HepG2 (cell line): Measurements from ENCODE around the gene CR1L. TPM values are rescaled to one million over a fixed set of nuclear protein-coding genes. Genes with fewer than 3 reads are reported as not detected.

ENCODE experiments used
- ATAC-seq: fragments of 200-7000 bp; cut with Tn5 transposase; 3 replicates; pipeline ENCODE4 v1.9.1; 2020; ENCODE audit warnings: mild to moderate bottlenecking, moderate library complexity
- BruUV-seq: library from RNA; stranded (reverse); fragments of 400-500 nt; replicated peaks from 2 replicates; lab custom pipeline; 2021; lab: Mats Ljungman, UMichigan
- CTCF ChIA-PET: fragments of 300-600 bp; formaldehyde crosslinking; extraction: SDS; loops from one replicate; lab custom pipeline; 2021; ENCODE audit warnings: low total read pairs, inconsistent platforms, low intra/inter-chr PET ratio; lab: Yijun Ruan, JAX
- POLR2A ChIA-PET: fragments of 350-600 bp; sonication (Branson Sonifier 250); formaldehyde crosslinking; loops from one replicate; lab custom pipeline; 2020; ENCODE audit warnings: antibody characterized with exemption, inconsistent platforms; lab: Yijun Ruan, JAX
- DNase-seq: peaks from one replicate; pipeline ENCODE4 v3.0.0-alpha.2; 2015; ENCODE audit warnings: low spot score
- FAIRE-seq: peaks from 3 replicates; lab custom pipeline; 2011; peaks lifted over from hg19 to GRCh38; lab: Jason Lieb, UNC
- H2AFZ ChIP-seq: one replicate; pipeline ENCODE4 v1.6.1; 2011; ENCODE audit warnings: low read length, inconsistent platforms
- H3K27ac ChIP-seq: fragments of 300-600 bp; 3 replicates; pipeline ENCODE4 v1.8.0; 2011; ENCODE audit warnings: mixed run types, mild to moderate bottlenecking, mixed read lengths, low read length, inconsistent platforms; ENCODE audit not compliant: insufficient read depth; ENCODE audit errors: extremely low read length
- H3K27me3 ChIP-seq, 2 experiments: fragments of 200-600 bp in 1 of 2; 2 replicates in 1 of 2; 3 replicates in 1 of 2; pipeline versions ENCODE4 v1.6.0 to v1.8.0; 2011; ENCODE audit warnings: low read length in 2 of 2, mild to moderate bottlenecking in 2 of 2, moderate library complexity in 2 of 2, inconsistent platforms in 1 of 2; ENCODE audit not compliant: insufficient read depth in 2 of 2, control insufficient read depth in 1 of 2
- H3K36me3 ChIP-seq, 2 experiments: fragments of 200-600 bp in 1 of 2; replicated peaks in 1 of 2; 2 replicates in 1 of 2; 3 replicates in 1 of 2; pipeline versions ENCODE4 v1.5.1 to v1.8.0; 2011; ENCODE audit warnings: low read length in 2 of 2, inconsistent platforms in 1 of 2; ENCODE audit not compliant: insufficient read depth in 2 of 2, control insufficient read depth in 1 of 2
- H3K4me1 ChIP-seq: 2 replicates; pipeline ENCODE4 v1.5.1; 2012; ENCODE audit warnings: low read length, inconsistent platforms; ENCODE audit not compliant: insufficient read depth
- H3K4me2 ChIP-seq: 2 replicates; pipeline ENCODE4 v1.6.0; 2011; ENCODE audit warnings: low read depth, low read length, inconsistent platforms
- H3K4me3 ChIP-seq, 3 experiments: fragments of 200-600 bp in 1 of 3; sonication (generic), shearing (Covaris generic) in 1 of 3; replicated peaks in 1 of 3; 2 replicates each; pipeline ENCODE4 v1.5.1; 2011 to 2016; ENCODE audit warnings: low read length in 3 of 3, inconsistent platforms in 2 of 3, low read depth in 2 of 3, mild to moderate bottlenecking in 2 of 3, control low read depth in 1 of 3, mixed read lengths in 1 of 3; ENCODE audit not compliant: insufficient read depth in 1 of 3
- H3K79me2 ChIP-seq: one replicate; pipeline ENCODE4 v1.6.1; 2011; ENCODE audit warnings: low read length, inconsistent platforms; ENCODE audit not compliant: insufficient read depth
- H3K9ac ChIP-seq: 2 replicates; pipeline ENCODE4 v1.6.0; 2011; ENCODE audit warnings: mild to moderate bottlenecking, low read depth, low read length, inconsistent platforms; ENCODE audit not compliant: insufficient read depth
- H3K9me3 ChIP-seq: 2 replicates; pipeline ENCODE4 v1.5.1; 2012; ENCODE audit warnings: mild to moderate bottlenecking, low read length
- H4K20me1 ChIP-seq: 2 replicates; pipeline ENCODE4 v1.6.0; 2011; ENCODE audit warnings: inconsistent platforms, mild to moderate bottlenecking, low read length, moderate library complexity; ENCODE audit not compliant: insufficient read depth
- BCL6 ChIP-seq: IDR thresholded peaks from 2 replicates; pipeline ENCODE4 v1.6.1; 2016; ENCODE audit warnings: missing genetic modification reagents, missing compliant biosample characterization
- KAT8 ChIP-seq: IDR thresholded peaks from 2 replicates; pipeline ENCODE4 v1.6.1; 2016; ENCODE audit warnings: missing genetic modification reagents, missing compliant biosample characterization
- KLF12 ChIP-seq: sonication (generic); formaldehyde crosslinking; IDR thresholded peaks from 2 replicates; pipeline ENCODE4 v1.4.0; 2020; ENCODE audit warnings: missing genetic modification reagents, borderline replicate concordance
- KLF16 ChIP-seq, 2 experiments: sonication (generic) in 1 of 2; formaldehyde crosslinking in 1 of 2; IDR thresholded peaks; 2 replicates each; pipeline versions ENCODE4 v1.6.1 to v1.8.0; 2016 to 2023; ENCODE audit warnings: missing genetic modification reagents in 2 of 2, missing compliant biosample characterization in 1 of 2
- MXI1 ChIP-seq: IDR thresholded peaks from 3 replicates; pipeline ENCODE4 v1.6.1; 2012; ENCODE audit warnings: low read depth, low read length, inconsistent platforms, borderline replicate concordance
- PHB2 ChIP-seq: fragments of 450-650 bp; IDR thresholded peaks from 2 replicates; pipeline ENCODE4 v1.6.1; 2018; ENCODE audit not compliant: partially characterized antibody
- ZNF292 ChIP-seq: sonication (generic); formaldehyde crosslinking; IDR thresholded peaks from 2 replicates; pipeline ENCODE4 v1.8.1; 2022; ENCODE audit warnings: mild to moderate bottlenecking, low read depth, missing genetic modification reagents, borderline replicate concordance
- ZNF326 ChIP-seq: sonication (generic); formaldehyde crosslinking; IDR thresholded peaks from 2 replicates; pipeline ENCODE4 v1.4.0; 2020; ENCODE audit warnings: missing genetic modification reagents, borderline replicate concordance
- ZNF367 ChIP-seq: sonication (generic); formaldehyde crosslinking; IDR thresholded peaks from 2 replicates; pipeline ENCODE4 v1.4.0; 2020; ENCODE audit warnings: missing genetic modification reagents, borderline replicate concordance
- ZNF543 ChIP-seq: sonication (generic); formaldehyde crosslinking; IDR thresholded peaks from 2 replicates; pipeline ENCODE4 v1.4.0; 2020; ENCODE audit warnings: mild to moderate bottlenecking, missing genetic modification reagents
- ZNF644 ChIP-seq: IDR thresholded peaks from 2 replicates; pipeline ENCODE4 v1.6.1; 2016; ENCODE audit warnings: low read depth
- ZSCAN29 ChIP-seq: sonication (generic); formaldehyde crosslinking; conservative IDR thresholded peaks from 2 replicates; pipeline ENCODE4 v1.4.0; 2020; ENCODE audit warnings: mild to moderate bottlenecking, missing genetic modification reagents
- WGBS: methylation state at CpG from one replicate; pipeline ENCODE4 v1.1.6; 2017; ENCODE audit warnings: low lambda C conversion rate; 5-methylcytosine and 5-hydroxymethylcytosine counted together
- in situ Hi-C: cut with HindIII; loops from 2 replicates; pipeline ENCODE4 v1.10.0; 2017; ENCODE audit warnings: low pct_unique_long_range_greater_than_20kb; ENCODE audit not compliant: extremely low pct_ligation_motif_present
- intact Hi-C: fragments of 100-400 bp; cut with micrococcal nuclease; formaldehyde crosslinking; loops from one replicate; pipeline ENCODE4 v1.10.0; 2022; ENCODE audit not compliant: unreplicated experiment
- polyA plus RNA-seq, 8 experiments: library from polyadenylated mRNA; depleted of rRNA in 3 of 8; stranded (reverse) in 7 of 8; unstranded in 1 of 8; fragments of >200 nt; fragmentation: Illumina TruSeq in 4 of 8; extraction: Trizol in 4 of 8; gene quantifications; 2 replicates each; pipeline versions ENCODE4 v1.2.1 to v1.2.3, GENCODE V29; 2011 to 2016; ENCODE audit warnings: low read depth in 4 of 8, missing spikeins in 1 of 8, mixed read lengths in 1 of 8; ENCODE audit not compliant: insufficient read depth in 1 of 8
- total RNA-seq, 5 experiments: library from RNA; depleted of rRNA; stranded (reverse); fragments of >200 nt; fragmentation: Illumina TruSeq; extraction: Trizol; gene quantifications; 2 replicates each; pipeline ENCODE4 v1.2.3, GENCODE V29; 2016; ENCODE audit warnings: low read depth in 1 of 5
- TF ChIP-seq, protein P1 (sequence below): sonication (generic); formaldehyde crosslinking; IDR thresholded peaks from 2 replicates; pipeline ENCODE4 v1.4.0; 2020; ENCODE audit warnings: mild to moderate bottlenecking, missing genetic modification reagents
- TF ChIP-seq, protein P2 (sequence below): sonication (generic); formaldehyde crosslinking; IDR thresholded peaks from 2 replicates; pipeline ENCODE4 v1.4.0; 2020; ENCODE audit warnings: mild to moderate bottlenecking, missing genetic modification reagents
- TF ChIP-seq, protein P3 (sequence below): sonication (generic); formaldehyde crosslinking; IDR thresholded peaks from 2 replicates; pipeline ENCODE4 v1.4.0; 2020; ENCODE audit warnings: missing genetic modification reagents, mild to moderate bottlenecking, borderline replicate concordance
- TF ChIP-seq, protein P4 (sequence below): sonication (generic); formaldehyde crosslinking; IDR thresholded peaks from 2 replicates; pipeline ENCODE4 v1.5.0; 2020; ENCODE audit warnings: missing genetic modification reagents, mild to moderate bottlenecking, borderline replicate concordance
- TF ChIP-seq, protein P5 (sequence below): sonication (generic); formaldehyde crosslinking; IDR thresholded peaks from 2 replicates; pipeline ENCODE4 v1.5.0; 2020; ENCODE audit warnings: missing genetic modification reagents

CR1L gene
- total and polyA plus RNA-seq, 2 of the 13 experiments (the other 11 are each of a cell fraction or from before 2014, with no cell fraction given): not detected

DNA sequence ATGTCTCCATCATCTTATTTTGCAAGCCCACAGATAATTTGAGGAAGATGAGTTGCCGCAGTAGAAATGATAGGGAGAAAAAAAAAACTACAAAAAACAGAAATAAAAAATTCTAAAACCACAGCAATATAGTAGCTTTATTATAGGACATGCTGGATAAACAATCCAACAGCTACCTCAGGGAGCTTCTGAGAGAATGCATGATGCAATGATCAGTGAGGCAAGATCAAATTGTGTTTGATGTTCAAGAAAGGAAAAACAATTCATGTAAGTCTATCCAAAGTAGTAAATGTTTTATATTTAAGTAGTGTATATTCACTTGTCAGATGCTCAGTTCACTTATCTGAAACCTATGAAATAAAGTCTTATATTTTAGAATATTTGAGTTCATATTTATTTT lies 6.7 kb downstream of the CR1L start:
- no peaks in the 10 kb centered on the region for H3K9me3 ChIP-seq
- H3K27ac ChIP-seq: no peak overlapping the region
- H4K20me1 ChIP-seq: no peaks in the 10 kb centered on the region
- H3K4me3 ChIP-seq: no peak overlapping the region
- POLR2A ChIA-PET: no interaction called here
- peaks cover 1 to 3% of the 10 kb centered on the region in 2 experiments; a peak in 2 of 5 replicates for H3K27me3 ChIP-seq
- intact Hi-C loops (no loop called here), in situ Hi-C loops (no loop called here)
- DNase-seq (no peak), ATAC-seq (no peak), FAIRE-seq (no peak)
- no TSS peak for BruUV-seq
- no peak overlapping the region for H3K4me2 ChIP-seq
- no peak overlapping the region for H3K9ac ChIP-seq
- 6% methylated on average over 1 of the region's 1 CpG for WGBS
- H2AFZ ChIP-seq: no peak overlapping the region
- H3K36me3 ChIP-seq: no peaks in the 10 kb centered on the region; a peak in 1 of 5 replicates
- CTCF ChIA-PET: no interaction called here
- no peaks in the 10 kb centered on the region for H3K79me2 ChIP-seq
- TF ChIP-seq, protein P1, sequence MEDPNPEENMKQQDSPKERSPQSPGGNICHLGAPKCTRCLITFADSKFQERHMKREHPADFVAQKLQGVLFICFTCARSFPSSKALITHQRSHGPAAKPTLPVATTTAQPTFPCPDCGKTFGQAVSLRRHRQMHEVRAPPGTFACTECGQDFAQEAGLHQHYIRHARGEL (CRISPR knock-in tag): no peak
- TF ChIP-seq KLF12 (no peak), KLF16 (CRISPR knock-in tag; IDR thresholded peaks at IDR 0.05) (no peak), KAT8 (no peak), BCL6 (no peak), ZNF292 (no peak), ZNF326 (CRISPR knock-in tag) (no peak), ZNF644 (CRISPR knock-in tag) (no peak), MXI1 (no peak), ZNF543 (CRISPR knock-in tag) (no peak), ZSCAN29 (CRISPR knock-in tag) (no peak), PHB2 (no peak), ZNF367 (no peak)
- TF ChIP-seq, protein P2, sequence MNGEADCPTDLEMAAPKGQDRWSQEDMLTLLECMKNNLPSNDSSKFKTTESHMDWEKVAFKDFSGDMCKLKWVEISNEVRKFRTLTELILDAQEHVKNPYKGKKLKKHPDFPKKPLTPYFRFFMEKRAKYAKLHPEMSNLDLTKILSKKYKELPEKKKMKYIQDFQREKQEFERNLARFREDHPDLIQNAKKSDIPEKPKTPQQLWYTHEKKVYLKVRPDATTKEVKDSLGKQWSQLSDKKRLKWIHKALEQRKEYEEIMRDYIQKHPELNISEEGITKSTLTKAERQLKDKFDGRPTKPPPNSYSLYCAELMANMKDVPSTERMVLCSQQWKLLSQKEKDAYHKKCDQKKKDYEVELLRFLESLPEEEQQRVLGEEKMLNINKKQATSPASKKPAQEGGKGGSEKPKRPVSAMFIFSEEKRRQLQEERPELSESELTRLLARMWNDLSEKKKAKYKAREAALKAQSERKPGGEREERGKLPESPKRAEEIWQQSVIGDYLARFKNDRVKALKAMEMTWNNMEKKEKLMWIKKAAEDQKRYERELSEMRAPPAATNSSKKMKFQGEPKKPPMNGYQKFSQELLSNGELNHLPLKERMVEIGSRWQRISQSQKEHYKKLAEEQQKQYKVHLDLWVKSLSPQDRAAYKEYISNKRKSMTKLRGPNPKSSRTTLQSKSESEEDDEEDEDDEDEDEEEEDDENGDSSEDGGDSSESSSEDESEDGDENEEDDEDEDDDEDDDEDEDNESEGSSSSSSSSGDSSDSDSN: no peak
- TF ChIP-seq, protein P3, sequence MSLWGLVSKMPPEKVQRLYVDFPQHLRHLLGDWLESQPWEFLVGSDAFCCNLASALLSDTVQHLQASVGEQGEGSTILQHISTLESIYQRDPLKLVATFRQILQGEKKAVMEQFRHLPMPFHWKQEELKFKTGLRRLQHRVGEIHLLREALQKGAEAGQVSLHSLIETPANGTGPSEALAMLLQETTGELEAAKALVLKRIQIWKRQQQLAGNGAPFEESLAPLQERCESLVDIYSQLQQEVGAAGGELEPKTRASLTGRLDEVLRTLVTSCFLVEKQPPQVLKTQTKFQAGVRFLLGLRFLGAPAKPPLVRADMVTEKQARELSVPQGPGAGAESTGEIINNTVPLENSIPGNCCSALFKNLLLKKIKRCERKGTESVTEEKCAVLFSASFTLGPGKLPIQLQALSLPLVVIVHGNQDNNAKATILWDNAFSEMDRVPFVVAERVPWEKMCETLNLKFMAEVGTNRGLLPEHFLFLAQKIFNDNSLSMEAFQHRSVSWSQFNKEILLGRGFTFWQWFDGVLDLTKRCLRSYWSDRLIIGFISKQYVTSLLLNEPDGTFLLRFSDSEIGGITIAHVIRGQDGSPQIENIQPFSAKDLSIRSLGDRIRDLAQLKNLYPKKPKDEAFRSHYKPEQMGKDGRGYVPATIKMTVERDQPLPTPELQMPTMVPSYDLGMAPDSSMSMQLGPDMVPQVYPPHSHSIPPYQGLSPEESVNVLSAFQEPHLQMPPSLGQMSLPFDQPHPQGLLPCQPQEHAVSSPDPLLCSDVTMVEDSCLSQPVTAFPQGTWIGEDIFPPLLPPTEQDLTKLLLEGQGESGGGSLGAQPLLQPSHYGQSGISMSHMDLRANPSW: no peak
- TF ChIP-seq, protein P4, sequence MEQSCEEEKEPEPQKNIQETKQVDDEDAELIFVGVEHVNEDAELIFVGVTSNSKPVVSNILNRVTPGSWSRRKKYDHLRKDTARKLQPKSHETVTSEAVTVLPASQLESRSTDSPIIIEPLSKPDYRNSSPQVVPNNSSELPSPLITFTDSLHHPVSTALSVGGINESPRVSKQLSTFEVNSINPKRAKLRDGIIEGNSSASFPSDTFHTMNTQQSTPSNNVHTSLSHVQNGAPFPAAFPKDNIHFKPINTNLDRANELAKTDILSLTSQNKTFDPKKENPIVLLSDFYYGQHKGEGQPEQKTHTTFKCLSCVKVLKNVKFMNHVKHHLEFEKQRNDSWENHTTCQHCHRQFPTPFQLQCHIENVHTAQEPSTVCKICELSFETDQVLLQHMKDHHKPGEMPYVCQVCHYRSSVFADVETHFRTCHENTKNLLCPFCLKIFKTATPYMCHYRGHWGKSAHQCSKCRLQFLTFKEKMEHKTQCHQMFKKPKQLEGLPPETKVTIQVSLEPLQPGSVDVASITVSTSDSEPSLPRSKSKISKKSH: no peak
- TF ChIP-seq, protein P5, sequence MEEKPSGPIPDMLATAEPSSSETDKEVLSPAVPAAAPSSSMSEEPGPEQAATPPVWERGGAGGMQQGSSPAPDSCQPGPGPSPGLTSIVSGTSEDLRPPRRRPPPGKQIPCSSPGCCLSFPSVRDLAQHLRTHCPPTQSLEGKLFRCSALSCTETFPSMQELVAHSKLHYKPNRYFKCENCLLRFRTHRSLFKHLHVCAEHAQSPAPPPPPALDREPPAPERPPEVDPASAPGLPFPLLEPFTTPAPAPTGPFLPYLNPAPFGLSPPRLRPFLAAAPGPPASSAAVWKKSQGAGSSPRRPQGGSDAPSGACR (CRISPR knock-in tag): no peak
- no peaks in the 10 kb centered on the region for H3K4me1 ChIP-seq
